A673 (cell line): ENCODE data around the gene ERP27.

ENCODE experiments used
- CTCF ChIP-seq: fragments of 300-800, 200-600 bp; sonication (generic); conservative IDR thresholded peaks from 2 replicates; pipeline ENCODE4 v1.5.1; 2017; ENCODE audit warnings: low read depth, mild to moderate bottlenecking, antibody characterized with exemption, low read length, moderate library complexity, mixed read lengths
- EZH2 ChIP-seq: fragments of 200-600 bp; sonication (generic); IDR thresholded peaks from 2 replicates; pipeline ENCODE4 v1.6.1; 2017; ENCODE audit warnings: borderline replicate concordance, low read depth, mild to moderate bottlenecking, mixed read lengths, antibody characterized with exemption, low read length; ENCODE audit not compliant: poor library complexity, severe bottlenecking

GRCh38 chr12:14871886-14872285, 66.5 kb downstream of the ERP27 start:
- no peak for TF ChIP-seq EZH2
- no peak for TF ChIP-seq CTCF
